HFFc6 (cell line): Measurements from ENCODE around the gene POC1A. TPM values are rescaled to one million over a fixed set of nuclear protein-coding genes. Genes with fewer than 3 reads are reported as not detected.

Experiments
- DNase-seq: peaks from one replicate; pipeline ENCODE4 v3.0.0-alpha.2; 2018
- H3K27ac Mint-ChIP-seq: 2 replicates; pipeline ENCODE4 v1.8.0; 2020; ENCODE audit warnings: mild to moderate bottlenecking, mixed read lengths
- H3K27me3 Mint-ChIP-seq: 2 replicates; pipeline ENCODE4 v1.8.0; 2021; ENCODE audit warnings: mild to moderate bottlenecking, moderate library complexity, mixed read lengths; ENCODE audit not compliant: insufficient read depth
- H3K36me3 Mint-ChIP-seq: 2 replicates; pipeline ENCODE4 v1.8.0; 2021; ENCODE audit warnings: low read depth, mixed read lengths
- H3K4me1 Mint-ChIP-seq: 2 replicates; pipeline ENCODE4 v1.8.0; 2020; ENCODE audit warnings: low read depth, mixed read lengths
- H3K4me3 Mint-ChIP-seq: 2 replicates; pipeline ENCODE4 v1.8.0; 2020; ENCODE audit warnings: mild to moderate bottlenecking, moderate library complexity, mixed read lengths
- H3K9me3 Mint-ChIP-seq: 2 replicates; pipeline ENCODE4 v1.8.0; 2020; ENCODE audit warnings: mild to moderate bottlenecking, mixed read lengths
- CTCF ChIP-seq: fragments of 200-600 bp; sonication (generic); IDR thresholded peaks from 2 replicates; pipeline ENCODE4 v1.5.0; 2021; ENCODE audit warnings: antibody characterized with exemption, mild to moderate bottlenecking
- total RNA-seq, 6 experiments: library from RNA; stranded (reverse); fragmentation: NEBNext Ultra II Directional; extraction: Animal tissue kit (Norgen Biotek cat#: 25700); gene quantifications; 2 replicates in 1 of 6; 3 replicates in 5 of 6; pipeline ENCODE4 v1.2.3, GENCODE V29; 2021

The POC1A gene
- total RNA-seq, 6 experiments from 2014 or later = 11.0 to 21.3 (median 20.5) TPM

GRCh38 chr3:52097851-52098507 lies 56.2 kb downstream of the POC1A start:
- H3K27me3 Mint-ChIP-seq = no peaks in the 10 kb centered on the region
- no peak overlapping the region for H3K27ac Mint-ChIP-seq
- DNase-seq = no peak

DNA sequence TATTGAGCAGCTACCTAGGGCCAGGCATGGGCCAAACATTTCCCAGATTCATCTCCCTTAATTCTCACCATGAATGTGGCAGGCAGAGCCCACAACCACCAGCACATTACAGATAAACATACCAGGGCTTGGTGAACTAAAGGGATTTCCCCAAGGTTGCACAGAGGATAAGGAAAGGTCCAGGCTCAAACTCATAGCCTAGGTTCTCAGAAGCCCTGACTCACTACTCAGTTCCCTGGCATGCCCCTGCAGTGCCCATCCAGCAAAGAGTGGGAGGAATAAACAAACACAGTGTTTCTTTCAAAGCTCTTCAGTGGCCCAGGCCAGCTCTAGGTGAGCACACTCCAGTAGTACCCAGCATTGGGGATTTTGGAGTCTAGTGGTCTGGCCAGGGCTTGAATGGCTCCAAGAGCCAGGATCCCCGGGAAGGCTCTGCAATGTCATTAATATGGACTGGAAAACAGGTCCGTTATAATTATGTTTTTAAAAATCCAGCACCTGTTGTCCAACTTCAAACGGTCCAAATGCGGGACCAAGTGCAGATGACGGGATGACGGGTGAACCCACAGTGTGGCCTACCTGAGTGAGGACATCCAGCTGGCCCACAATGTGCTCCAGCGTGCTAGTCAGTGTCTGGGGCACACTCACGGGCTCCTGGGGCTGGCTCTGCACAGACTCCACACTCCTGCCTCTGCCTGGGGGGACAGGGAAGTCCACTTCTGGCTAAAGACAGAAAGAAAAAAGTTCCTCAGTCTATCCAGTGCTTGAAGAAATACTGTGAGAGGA lies 58.0 kb downstream of the POC1A start:
- peaks cover 47% of the 10 kb centered on the region for H3K4me1 Mint-ChIP-seq
- H3K27me3 Mint-ChIP-seq = no peaks in the 10 kb centered on the region
- peaks cover 2% of the 10 kb centered on the region for H3K9me3 Mint-ChIP-seq
- no peak overlapping the region for H3K4me3 Mint-ChIP-seq
- H3K27ac Mint-ChIP-seq = no peak overlapping the region
- peaks cover 24% of the 10 kb centered on the region for H3K36me3 Mint-ChIP-seq
- TF ChIP-seq CTCF = no peak
- no peak for DNase-seq

More at GRCh38 chr3:52097851-52098507, 56.2 kb downstream of the POC1A start:
- peaks cover 6% of the 10 kb centered on the region for H3K9me3 Mint-ChIP-seq
- peaks cover 33% of the 10 kb centered on the region for H3K36me3 Mint-ChIP-seq
- peaks cover 38% of the 10 kb centered on the region for H3K4me1 Mint-ChIP-seq
- TF ChIP-seq CTCF = no peak
- no peak overlapping the region for H3K4me3 Mint-ChIP-seq

GRCh38 chr3:52094571-52095485 lies 59.4 kb downstream of the POC1A start:
- peaks cover 11% of the 10 kb centered on the region for H3K36me3 Mint-ChIP-seq
- no peaks in the 10 kb centered on the region; the same call in 1 of the 2 replicates for H3K27me3 Mint-ChIP-seq
- H3K27ac Mint-ChIP-seq = no peak overlapping the region
- no peak overlapping the region for H3K4me3 Mint-ChIP-seq
- no peak for TF ChIP-seq CTCF
- H3K4me1 Mint-ChIP-seq = peaks cover 61% of the 10 kb centered on the region
- H3K9me3 Mint-ChIP-seq = no peaks in the 10 kb centered on the region
- DNase-seq = no peak

- peaks cover 64% of the 10 kb centered on the region for H3K4me1 Mint-ChIP-seq
- DNase-seq = peak; percentile 48
- peak overlapping the region; percentile 82 for H3K27ac Mint-ChIP-seq
- H3K36me3 Mint-ChIP-seq = peaks cover 11% of the 10 kb centered on the region
- no peak overlapping the region for H3K4me3 Mint-ChIP-seq
- no peaks in the 10 kb centered on the region for H3K9me3 Mint-ChIP-seq
- 0 out of 2 replicates have a peak, but pooled peaks have one; percentile 8 for TF ChIP-seq CTCF
- H3K27me3 Mint-ChIP-seq = no peaks in the 10 kb centered on the region; the same call in 1 of the 2 replicates
These were observed 60.3 kb downstream of the POC1A start for GRCh38 chr3:52093756-52094545.
